HEK293T (cell line): Measurements from ENCODE around the gene ACOXL.

Experiments used
- FOXM1 ChIP-seq: fragments of 450-650 bp; IDR thresholded peaks from 2 replicates; pipeline ENCODE4 v1.6.1; 2017; ENCODE audit warnings: mild to moderate bottlenecking, borderline replicate concordance
- HDGF ChIP-seq: fragments of 450-650 bp; IDR thresholded peaks from 2 replicates; pipeline ENCODE4 v1.6.1; 2017; ENCODE audit warnings: antibody characterized with exemption, borderline replicate concordance
- L3MBTL2 ChIP-seq: fragments of 450-650 bp; conservative IDR thresholded peaks from 2 replicates; pipeline ENCODE4 v1.6.1; 2016; ENCODE audit warnings: mild to moderate bottlenecking
- SP1 ChIP-seq: fragments of 450-650 bp; IDR thresholded peaks from 2 replicates; pipeline ENCODE4 v1.6.1; 2017
- SUZ12 ChIP-seq: fragments of 450-650 bp; IDR thresholded peaks from 2 replicates; pipeline ENCODE4 v1.6.1; 2016; ENCODE audit warnings: mild to moderate bottlenecking
- TARDBP ChIP-seq: fragments of 450-650 bp; IDR thresholded peaks from 2 replicates; pipeline ENCODE4 v1.6.1; 2016

DNA sequence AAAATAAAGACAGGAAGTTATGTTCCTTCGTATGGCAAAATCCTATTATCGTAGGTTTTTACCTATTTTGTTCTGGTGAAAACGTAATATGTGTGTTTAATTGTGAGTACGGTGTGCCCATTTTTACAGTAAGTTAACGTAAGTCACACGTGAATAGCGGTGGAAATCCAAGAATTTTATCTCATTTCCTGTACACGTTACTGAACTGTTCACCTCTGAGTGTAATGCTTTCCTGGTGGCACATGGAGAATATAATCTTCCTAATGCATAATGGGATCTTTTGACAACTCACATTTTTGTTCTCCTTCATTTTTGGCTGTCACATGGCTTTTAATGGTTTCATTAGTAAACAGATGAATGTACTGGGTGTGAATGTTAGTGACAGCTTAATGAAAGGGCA is 416.6 kb downstream of the ACOXL start:
- no peak for TF ChIP-seq TARDBP
- no peak for TF ChIP-seq HDGF
- TF ChIP-seq FOXM1, result no peak
- no peak for TF ChIP-seq L3MBTL2
- TF ChIP-seq SUZ12, result no peak
- no peak for TF ChIP-seq SP1
